ENCODE data around the gene COP1. TPM values are rescaled to one million over a fixed set of nuclear protein-coding genes. Genes with fewer than 3 reads are reported as not detected.

Gene COP1
- total and polyA plus RNA-seq, 10 of the 15 experiments (the other 5 are each of a cell fraction or from before 2014, with no cell fraction given) = 17.7 to 49.9 (median 38.7) TPM

GRCh38 chr1:176051902-176052518, 155.1 kb downstream of the COP1 start (continued):
- no peak for TF ChIP-seq PAX8 (IDR thresholded peaks at IDR 0.05)
- TF ChIP-seq ZBTB33 (IDR thresholded peaks at IDR 0.05) = no peak
- no peak for TF ChIP-seq SMARCA5 (IDR thresholded peaks at IDR 0.05)
- TF ChIP-seq TCF3 (IDR thresholded peaks at IDR 0.05; ENCODE audit: borderline replicate concordance, insufficient read depth, low read depth, low read length) = no peak

- Histone ChIP-seq H3K79me2 (ENCODE audit: control insufficient read depth, insufficient read depth, low read length) (no peaks in the 10 kb centered on the region), H3K4me2 (ENCODE audit: control insufficient read depth, insufficient read depth) (no peak overlapping the region), H3K27ac (ENCODE audit: control insufficient read depth, insufficient read depth) (no peak overlapping the region), H3K27me3 (replicated peaks in 1 of 2; ENCODE audit: control insufficient read depth in 2 of 2, insufficient read depth in 2 of 2, low read length in 1 of 2) (no peaks in the 10 kb centered on the region), H3K9ac (ENCODE audit: control insufficient read depth, insufficient read depth, low read length) (no peak overlapping the region), H4K20me1 (ENCODE audit: control insufficient read depth, insufficient read depth) (no peaks in the 10 kb centered on the region), H3K4me3 (no peak overlapping the region), H3K9me3 (replicated peaks; ENCODE audit: control insufficient read depth, insufficient read depth, low read length) (no peaks in the 10 kb centered on the region), H3K36me3 (ENCODE audit: control insufficient read depth in 2 of 2, insufficient read depth in 2 of 2, low read length in 1 of 2) (no peaks in the 10 kb centered on the region), H2AFZ (ENCODE audit: control insufficient read depth, low read depth, low read length) (no peak overlapping the region), H3K4me1 (ENCODE audit: control insufficient read depth, insufficient read depth, low read length) (no peaks in the 10 kb centered on the region)
- 96% methylated on average over 3 of the region's 3 CpGs for WGBS (ENCODE audit: insufficient coverage, insufficient replicate concordance, low lambda C conversion rate, missing lambda C conversion rate)
- RAD21 ChIA-PET (ENCODE audit: unreplicated experiment) = no interaction called here
- CTCF ChIA-PET = interaction anchor here (1.0 kb wide), 1 partner anchor 13 kb away, joined by 3 read pairs; no protein-coding TSS in a partner anchor
- POLR2A ChIA-PET = no interaction called here
- intact Hi-C loops (cut with micrococcal nuclease; ENCODE audit: unreplicated experiment) = no loop called here
- BruUV-seq (replicated peaks) = no TSS peak
- no peak for DNase-seq (ENCODE audit: low read depth, low spot score)
- SMC1A ChIA-PET (ENCODE audit: uncharacterized antibody, unreplicated experiment) = interaction anchor here (0.6 to 1.4 kb wide), 3 partner anchors 17 to 290 kb away, joined by 3 read pairs; no protein-coding TSS in a partner anchor
- in situ Hi-C loops (cut with MboI) = no loop called here
- no peak for ATAC-seq
- FAIRE-seq = no peak
- no peak for TF ChIP-seq TAF1 (IDR thresholded peaks at IDR 0.05; ENCODE audit: borderline replicate concordance, low read depth, low read length)
- TF ChIP-seq CREM (IDR thresholded peaks at IDR 0.05; ENCODE audit: low read depth) = no peak
- no peak for TF ChIP-seq SPI1 (IDR thresholded peaks at IDR 0.05; ENCODE audit: borderline replicate concordance, insufficient read depth, low read depth, low read length)
- TF ChIP-seq CEBPB (IDR thresholded peaks at IDR 0.05; ENCODE audit: borderline replicate concordance in 1 of 2, low read depth in 2 of 2, low read length in 2 of 2) = no peak
- TF ChIP-seq CBX5 (IDR thresholded peaks at IDR 0.05; ENCODE audit: low read depth) = no peak
- no peak for TF ChIP-seq MXI1 (IDR thresholded peaks at IDR 0.05; ENCODE audit: low read depth, low read length)
- no peak for TF ChIP-seq POLR2AphosphoS5 (IDR thresholded peaks at IDR 0.05; ENCODE audit: low read length)
- no peak for TF ChIP-seq ESRRA (IDR thresholded peaks at IDR 0.05; ENCODE audit: low read length)
- no peak for TF ChIP-seq USF2 (IDR thresholded peaks at IDR 0.05; ENCODE audit: borderline replicate concordance, low read depth, low read length)
- TF ChIP-seq TCF12 (IDR thresholded peaks at IDR 0.05; ENCODE audit: low read depth, low read length) = no peak
- no peak for TF ChIP-seq SRF (IDR thresholded peaks at IDR 0.05; ENCODE audit: low read depth in 2 of 2, low read length in 2 of 2)
- no peak for TF ChIP-seq JUNB (IDR thresholded peaks at IDR 0.05)
- TF ChIP-seq SMC3 (IDR thresholded peaks at IDR 0.05; ENCODE audit: borderline replicate concordance, low read length) = no peak
- no peak for TF ChIP-seq ZNF622 (IDR thresholded peaks at IDR 0.05)
- TF ChIP-seq CBFB (IDR thresholded peaks at IDR 0.05; ENCODE audit: low read depth) = no peak
These were observed 155.7 kb downstream of the COP1 start for GRCh38 chr1:176051402-176051801.
